GM21526 (cell line): ENCODE data around the gene CLEC12A.

Experiments used
- ATAC-seq: cut with Tn5 transposase; IDR thresholded peaks from one replicate; pipeline ENCODE4 v1.9.1; 2021; ENCODE audit warnings: moderate library complexity; ENCODE audit not compliant: unreplicated experiment, low FRiP score

CLEC12A gene

DNA sequence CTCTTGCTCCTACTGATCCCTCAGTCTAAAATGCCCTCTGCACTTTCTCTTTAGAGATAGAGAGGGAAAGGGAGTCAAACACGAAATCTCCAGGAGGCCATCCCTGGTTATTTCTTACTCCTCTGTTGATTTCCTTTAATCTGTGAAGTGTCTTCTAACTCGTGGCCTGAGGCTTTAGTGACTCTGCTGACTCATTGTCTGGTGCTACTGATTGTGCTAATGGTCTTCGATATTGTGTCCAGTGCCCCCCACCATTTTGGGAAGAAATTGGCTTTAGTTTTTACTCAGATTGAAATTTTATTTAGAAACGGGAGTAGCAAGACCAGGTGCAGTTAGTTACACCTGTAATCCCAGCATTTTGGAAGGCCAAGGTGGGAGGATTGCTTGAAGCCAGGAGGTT lies 60.1 kb downstream of the CLEC12A start:
- ATAC-seq, result no peak

DNA sequence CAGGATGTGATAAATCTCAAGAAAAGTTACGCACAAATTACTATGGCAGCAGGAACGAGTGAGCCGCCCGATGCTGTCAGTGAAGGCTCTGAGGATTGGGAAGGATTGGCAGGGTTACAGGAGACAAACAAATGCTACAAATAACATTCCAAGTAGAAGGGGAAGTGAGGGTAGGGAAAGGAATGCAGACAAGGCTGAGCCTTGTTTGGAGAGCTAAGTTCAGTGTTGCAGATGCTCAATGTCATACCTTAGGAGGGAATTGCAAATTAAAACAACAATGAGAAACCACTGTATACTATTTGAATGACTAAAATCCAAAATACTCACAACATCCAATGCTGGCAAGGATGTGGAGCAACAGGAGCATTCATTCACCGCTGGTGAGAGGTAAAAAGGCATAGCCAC lies 60.6 kb downstream of the CLEC12A start:
- no peak for ATAC-seq

DNA sequence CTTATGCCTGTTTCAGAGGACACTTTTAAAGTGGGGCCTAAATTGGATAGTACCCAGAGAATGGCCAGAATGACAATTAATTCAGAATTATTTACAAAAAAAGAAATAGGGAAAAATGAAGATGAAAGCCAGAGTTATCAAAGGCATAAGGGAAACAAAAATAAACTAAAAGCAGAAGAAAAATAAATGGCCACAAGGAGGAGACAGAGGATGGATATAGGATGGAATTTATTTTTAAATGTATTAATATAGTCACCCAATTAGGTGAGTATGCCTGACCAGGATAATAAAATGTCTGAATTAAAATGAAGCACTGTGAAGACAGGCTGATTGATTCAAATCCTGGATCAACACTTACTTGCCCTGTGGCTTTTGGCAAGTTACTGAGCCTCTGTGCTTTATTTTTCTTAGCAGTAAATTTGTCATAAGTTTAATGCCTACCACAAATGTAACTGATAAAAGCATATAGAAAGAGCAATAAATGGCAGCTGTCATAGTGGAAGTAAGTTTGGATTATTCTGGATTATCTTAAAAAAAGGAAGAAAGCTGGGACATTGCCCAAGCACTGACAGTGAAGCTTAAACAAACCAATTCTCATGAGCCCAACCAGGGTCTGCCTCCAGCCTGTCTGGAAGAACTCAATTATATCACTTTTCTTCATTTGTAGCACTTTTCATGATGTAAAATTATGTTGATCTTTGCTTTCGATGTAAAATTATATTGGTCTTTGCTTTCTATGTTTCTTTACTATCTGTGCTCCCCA lies 62.8 kb downstream of the CLEC12A start:
- ATAC-seq, result no peak
